Activated T-cell treated with anti-CD3 and anti-CD28 coated beads for 48 hours (primary cell): Measurements from ENCODE around the gene IGSF5.

ENCODE experiments used
- DNase-seq: peaks from one replicate; pipeline ENCODE4 v3.0.0-alpha.2; 2020; ENCODE audit warnings: low read depth

Gene IGSF5

DNA sequence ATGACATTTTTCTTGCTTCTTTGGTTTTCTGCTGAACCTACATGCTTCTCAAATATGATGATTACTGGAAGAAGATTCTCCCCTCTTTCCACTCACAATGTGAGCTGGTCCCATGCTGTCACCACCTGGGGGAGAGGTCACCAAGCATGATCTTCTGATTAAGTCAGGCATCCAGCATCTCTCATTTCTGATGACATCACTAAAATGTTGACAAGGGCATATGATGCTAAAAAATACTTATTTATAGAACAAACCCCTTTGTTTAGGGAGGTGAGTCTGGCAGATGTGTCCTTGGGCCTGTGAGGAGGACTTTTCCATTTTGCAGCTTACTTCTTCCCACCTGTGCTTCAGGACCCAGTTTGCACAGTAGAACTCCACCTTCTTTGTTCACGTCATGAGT, 80.3 kb downstream of the IGSF5 start:
- DNase-seq: no peak

DNA sequence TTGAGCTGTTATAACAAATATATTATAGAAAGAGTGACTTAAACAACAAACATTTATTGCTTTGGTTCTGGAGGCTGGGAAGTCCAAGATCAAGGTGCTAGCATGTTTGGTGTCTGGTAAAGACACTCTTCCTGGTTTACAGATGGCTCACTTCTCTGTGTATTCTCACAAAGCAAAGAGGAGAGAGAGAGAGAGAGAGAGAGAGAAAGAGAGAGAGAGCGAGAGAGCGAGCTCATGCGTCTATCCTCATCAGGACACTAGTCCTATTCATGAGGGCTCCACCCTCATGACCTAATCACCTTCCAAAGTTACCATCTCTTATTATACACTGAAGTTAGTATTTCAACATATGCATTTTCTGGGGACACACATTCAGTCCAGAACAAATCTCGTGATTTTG, 89.6 kb downstream of the IGSF5 start:
- no peak for DNase-seq

DNA sequence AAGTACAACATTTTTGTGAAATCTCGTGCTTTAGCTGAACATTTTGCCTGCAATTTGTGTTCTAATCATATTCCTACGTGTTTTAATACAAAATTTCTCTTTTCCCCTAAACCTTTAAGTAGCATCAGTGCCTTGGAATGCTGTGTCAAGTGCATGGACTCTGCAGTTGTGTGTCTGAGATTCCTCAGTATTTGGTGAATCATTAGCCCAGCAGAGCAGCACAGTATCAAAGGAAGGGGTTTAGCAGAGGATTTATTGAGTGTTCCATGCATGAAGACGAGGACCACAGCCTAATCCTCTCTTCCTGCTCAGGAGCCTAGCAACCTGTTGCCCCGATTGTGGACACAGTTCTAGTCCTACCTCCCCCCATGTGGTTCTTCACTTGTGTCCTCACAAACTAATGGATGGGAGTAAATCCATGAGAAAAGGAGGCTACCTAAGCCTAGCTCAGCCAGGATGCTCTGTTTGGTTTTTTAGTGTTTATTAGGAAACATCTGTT, 92.9 kb downstream of the IGSF5 start:
- no peak for DNase-seq

DNA sequence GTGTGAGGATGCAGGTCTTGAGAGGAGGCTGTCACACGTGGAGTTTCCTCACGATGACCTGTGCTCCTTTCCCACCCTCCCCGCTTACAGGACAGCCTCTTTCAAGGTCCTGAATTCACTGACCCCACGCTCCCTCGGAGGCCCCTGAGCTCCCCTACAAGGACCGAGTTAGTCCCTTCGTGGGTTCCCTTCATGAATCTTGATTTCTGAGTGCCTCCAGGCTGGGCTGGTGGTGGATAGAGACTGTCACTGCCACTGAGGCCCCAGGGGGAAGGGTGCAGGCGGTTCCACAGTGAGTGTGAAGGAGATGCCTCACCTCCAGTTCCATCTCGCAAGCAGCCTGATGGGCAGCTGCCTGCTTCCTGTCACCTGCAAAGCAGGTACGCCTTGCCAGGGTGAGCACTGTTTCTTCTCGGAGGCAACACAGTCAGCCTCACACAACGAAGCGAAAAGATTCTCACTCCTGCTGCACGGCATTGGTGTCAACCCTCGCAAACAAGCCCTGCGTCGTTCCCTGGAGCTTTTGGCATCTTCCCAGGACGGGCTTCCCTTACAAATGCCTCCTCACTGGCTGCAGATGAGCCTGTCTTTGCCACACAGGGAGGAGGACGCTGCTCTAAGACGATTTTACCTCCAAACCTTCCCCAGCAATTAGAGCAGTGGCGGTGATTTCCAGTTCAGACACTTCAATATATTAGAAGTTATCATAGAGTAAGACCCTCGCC, 95.6 kb downstream of the IGSF5 start:
- no peak for DNase-seq

DNA sequence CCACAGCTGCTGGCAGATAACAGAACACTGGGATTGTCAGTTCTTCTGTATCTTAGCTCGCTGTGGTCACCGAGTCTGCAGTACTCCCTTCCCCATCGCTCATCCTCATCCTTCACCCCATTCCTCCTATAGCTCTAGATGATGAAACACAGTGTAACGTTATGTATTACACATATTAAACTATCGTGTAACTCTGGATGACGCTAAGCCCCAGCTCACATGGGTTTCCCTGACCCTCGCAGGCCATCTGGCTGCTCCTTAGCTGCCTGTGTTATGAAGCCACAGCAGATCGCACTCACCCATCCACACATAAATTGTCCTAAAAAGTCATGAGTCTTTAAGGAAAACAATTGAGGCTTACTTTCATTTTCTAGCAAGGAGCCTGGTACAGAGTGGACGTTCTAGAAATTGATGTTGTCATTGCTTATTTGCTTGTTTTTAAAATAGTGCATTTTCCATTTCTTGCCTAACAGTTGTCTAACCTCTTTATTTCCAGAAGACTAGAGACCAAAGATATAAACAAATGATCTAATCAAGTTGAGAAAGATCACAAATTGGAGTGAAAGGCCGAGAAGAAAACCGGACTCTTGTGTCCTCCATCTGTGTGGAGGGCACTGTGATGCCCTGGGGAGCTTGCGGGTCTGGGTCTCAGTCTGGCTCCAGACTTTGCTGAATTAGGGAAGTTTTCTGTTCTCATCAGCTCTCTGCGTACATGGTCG, 97.9 kb downstream of the IGSF5 start:
- no peak for DNase-seq

DNA sequence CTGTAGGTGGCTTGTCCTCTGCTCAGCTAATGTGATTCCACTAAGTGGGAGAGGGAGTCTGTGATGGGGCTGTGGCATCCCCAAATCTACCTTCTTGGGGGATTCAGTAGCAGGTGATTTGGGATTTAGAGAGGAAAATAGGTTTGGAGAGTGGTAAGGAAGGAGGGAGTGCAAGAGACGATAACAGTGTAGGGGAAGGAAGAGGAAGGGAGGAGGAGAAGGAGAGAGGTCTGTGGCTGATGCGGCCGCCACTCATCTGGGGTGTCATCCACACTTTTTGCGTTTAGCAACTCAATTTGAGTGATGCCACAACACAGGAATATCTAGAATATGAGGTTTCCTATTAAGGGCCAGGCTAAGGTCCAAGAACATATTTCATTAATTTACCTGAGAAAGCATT, 98.5 kb downstream of the IGSF5 start:
- DNase-seq: no peak

DNA sequence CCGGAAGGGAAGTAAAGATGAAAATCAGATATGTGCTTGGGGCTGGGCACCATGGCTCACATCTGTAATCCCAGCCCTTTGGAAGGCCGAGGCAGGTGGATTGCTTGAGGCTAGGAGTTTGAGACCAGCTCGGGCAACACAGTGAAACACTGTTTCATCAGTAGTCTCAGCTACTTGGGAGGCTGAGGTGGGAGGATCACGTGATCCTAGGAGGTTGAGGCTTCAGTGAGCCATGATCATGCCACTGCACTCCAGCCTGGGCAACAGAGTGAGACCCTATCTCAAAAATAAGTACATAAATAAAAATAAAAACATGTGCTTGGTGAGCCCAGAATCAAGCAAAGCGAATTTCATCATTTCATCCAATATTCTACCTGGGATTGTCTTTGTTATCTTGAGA, 98.9 kb downstream of the IGSF5 start:
- DNase-seq: no peak

DNA sequence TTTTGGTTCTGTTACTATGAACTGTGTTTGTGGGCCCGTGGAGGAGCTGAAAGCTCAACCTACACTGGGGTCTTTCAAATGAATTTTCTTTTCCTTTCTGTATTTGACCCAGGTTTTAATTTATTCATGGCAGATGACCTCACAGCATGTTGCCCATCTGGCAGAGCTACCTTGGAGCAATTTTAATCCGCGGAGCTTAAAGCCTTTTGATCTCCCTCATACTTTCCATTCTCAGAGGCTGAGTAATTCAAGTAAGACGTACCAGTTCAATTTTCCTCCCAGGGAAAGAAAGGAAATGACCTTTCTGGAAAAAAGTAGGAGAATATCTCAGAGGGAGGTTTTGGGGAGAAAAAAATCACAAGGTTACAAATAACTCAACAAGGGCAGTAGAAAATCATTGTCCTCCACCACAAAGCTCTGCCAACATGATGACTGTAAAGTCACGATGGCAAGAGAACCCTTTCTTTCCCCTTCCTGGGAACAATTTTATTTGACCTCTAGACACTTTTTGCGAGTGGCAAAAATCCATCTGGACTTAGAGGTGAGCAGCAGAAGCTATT, 100.7 kb downstream of the IGSF5 start:
- no peak for DNase-seq

DNA sequence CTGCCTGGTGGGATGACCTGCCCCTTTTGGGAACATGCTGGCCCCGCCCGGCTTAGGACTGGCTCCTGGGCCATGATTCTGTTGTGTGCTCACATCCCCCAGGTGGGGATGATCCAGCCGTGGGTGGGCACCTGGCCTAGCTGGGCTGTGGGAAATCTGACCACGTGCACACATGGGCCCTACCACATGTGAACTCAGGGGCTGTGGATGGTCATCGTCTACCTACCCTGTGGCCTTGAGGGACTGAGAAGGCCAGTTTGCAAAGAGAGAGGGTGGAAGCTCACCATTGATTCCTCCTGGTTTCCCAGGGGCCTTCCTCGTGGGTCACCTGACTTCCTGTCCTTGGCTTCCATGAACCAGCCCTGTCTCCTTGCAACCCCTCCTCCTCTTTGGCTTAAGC, 102.9 kb downstream of the IGSF5 start:
- DNase-seq: no peak

DNA sequence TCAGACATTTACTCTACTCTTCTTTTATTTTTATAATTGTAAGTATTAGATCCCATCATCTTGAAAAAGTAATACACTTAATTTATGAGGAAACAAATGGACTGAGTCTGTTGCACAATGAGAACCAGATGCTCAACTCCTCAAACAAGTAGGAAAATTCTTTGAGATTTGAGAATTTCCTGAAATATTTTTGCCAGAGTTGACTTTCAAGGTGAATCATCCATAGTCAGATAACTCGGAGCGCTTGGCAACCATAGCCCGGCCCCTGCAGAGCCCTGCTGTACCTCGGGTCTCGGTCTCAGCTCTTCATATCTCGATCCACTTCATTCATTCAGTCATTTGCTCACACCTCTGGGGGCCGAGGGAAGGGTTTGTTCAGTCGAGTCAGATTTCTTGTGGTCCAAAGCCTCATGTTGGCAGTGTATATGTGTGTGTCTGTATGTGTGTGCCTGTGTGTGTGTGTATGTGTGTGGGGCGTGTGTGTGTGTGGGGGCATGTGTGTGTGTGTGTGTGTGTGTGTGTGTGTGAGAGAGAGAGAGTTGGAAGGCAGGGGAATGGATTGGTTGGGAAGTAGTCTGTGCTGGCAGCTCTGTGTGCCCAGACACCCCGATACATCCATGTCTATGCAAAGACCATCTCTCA, 104.2 kb downstream of the IGSF5 start:
- no peak for DNase-seq

DNA sequence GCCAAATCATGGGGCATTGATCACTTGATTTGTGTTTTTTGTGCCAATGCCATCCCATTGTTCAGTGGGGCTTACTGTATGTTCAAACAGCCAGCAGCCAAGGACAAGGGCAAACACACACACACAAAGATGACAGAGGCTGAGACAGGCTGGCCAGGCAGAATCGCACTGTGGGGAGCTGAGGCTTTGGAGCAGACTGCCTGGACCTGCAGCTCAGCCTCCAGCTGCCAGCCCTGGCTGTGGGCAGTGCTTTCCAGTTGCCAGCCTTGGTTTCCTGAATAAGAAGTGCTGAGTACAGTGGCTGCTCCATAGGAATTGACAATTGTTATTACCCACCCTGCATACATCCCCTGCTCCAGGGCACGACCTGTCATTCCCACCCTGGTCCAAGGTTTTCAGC, 105.3 kb downstream of the IGSF5 start:
- no peak for DNase-seq

DNA sequence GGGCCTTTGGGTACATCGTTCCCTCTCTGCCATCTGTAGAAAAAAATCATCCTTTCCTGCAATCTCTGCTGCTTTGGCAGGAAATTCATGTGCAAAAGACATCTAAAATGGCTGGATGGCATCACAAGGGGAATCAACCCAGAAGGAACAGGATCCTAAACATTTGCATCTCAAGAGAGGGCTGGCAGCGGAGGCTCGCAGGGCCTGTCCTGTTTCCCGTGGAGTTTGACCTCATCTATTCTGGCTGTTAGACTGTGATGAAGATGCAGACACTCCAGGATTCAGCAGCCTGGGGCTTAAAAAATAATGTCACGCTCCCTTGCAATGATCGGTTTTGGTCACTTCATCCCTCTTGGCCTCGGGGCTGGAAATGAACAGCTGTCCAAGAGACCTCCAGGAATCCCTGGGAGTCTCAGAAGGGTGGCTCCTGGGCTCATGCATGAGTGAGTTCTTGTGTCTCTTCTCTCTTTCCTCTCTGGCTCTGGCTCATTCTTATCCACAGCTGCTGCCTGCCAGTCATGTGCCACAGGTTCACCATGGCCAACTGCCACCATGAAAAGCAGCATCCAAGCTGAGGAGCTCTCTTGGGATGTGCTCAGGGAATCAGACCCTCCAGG, 106.1 kb downstream of the IGSF5 start:
- DNase-seq: no peak
